CD4-positive, alpha-beta memory T cell (primary cell): ENCODE data around the gene RRP7A. TPM values are rescaled to one million over a fixed set of nuclear protein-coding genes. Genes with fewer than 3 reads are reported as not detected.

Experiments
- CTCF ChIA-PET: fragments of 350-600 bp; sonication (Branson Sonifier 250); formaldehyde crosslinking; loops from one replicate; lab custom pipeline; 2021; ENCODE audit warnings: inconsistent platforms; ENCODE audit not compliant: partially characterized antibody; lab: Charles Lee
- POLR2A ChIA-PET: fragments of 350-600 bp; sonication (Branson Sonifier 250); formaldehyde crosslinking; loops from one replicate; lab custom pipeline; 2021; ENCODE audit not compliant: partially characterized antibody; lab: Charles Lee
- DNase-seq, 5 donors: peaks; one replicate each; pipeline versions ENCODE4 v3.0.0 to v3.0.0-alpha.2; 2020 to 2022; ENCODE audit warnings: mixed read lengths in 1 of 5
- H3K27ac ChIP-seq: one replicate; pipeline ENCODE4 v1.7.0; 2013; ENCODE audit warnings: low read depth, low read length
- H3K27me3 ChIP-seq: 2 replicates; pipeline ENCODE4 v1.7.0; 2013; ENCODE audit warnings: mild to moderate bottlenecking, low read length, moderate library complexity; ENCODE audit not compliant: insufficient read depth
- H3K36me3 ChIP-seq: 2 replicates; pipeline ENCODE4 v1.7.0; 2013; ENCODE audit warnings: mild to moderate bottlenecking, low read length, moderate library complexity; ENCODE audit not compliant: insufficient read depth
- H3K4me1 ChIP-seq: 2 replicates; pipeline ENCODE4 v1.7.0; 2013; ENCODE audit warnings: mild to moderate bottlenecking, low read length, moderate library complexity; ENCODE audit not compliant: insufficient read depth
- H3K4me3 ChIP-seq, 2 donors: one replicate each; pipeline ENCODE4 v1.7.0; 2013; ENCODE audit warnings: low read length in 2 of 2, mild to moderate bottlenecking in 1 of 2
- H3K9me3 ChIP-seq, 2 donors: one replicate each; pipeline ENCODE4 v1.7.0; 2013; ENCODE audit warnings: low read length in 2 of 2, control low read depth in 1 of 2; ENCODE audit not compliant: control insufficient read depth in 1 of 2
- H3K27ac Mint-ChIP-seq, 7 donors: one replicate each; pipeline ENCODE4 v1.8.0; 2020 to 2021; ENCODE audit warnings: mixed read lengths in 7 of 7, mild to moderate bottlenecking in 6 of 7, inconsistent platforms in 3 of 7, moderate library complexity in 3 of 7
- H3K27me3 Mint-ChIP-seq, 2 donors: one replicate each; pipeline ENCODE4 v1.8.0; 2020 to 2021; ENCODE audit warnings: mixed read lengths in 2 of 2
- H3K36me3 Mint-ChIP-seq, 2 donors: one replicate each; pipeline ENCODE4 v1.8.0; 2020 to 2021; ENCODE audit warnings: mixed read lengths in 2 of 2, inconsistent platforms in 1 of 2, mild to moderate bottlenecking in 1 of 2
- H3K4me1 Mint-ChIP-seq, 4 donors: one replicate each; pipeline ENCODE4 v1.8.0; 2020 to 2021; ENCODE audit warnings: mixed read lengths in 4 of 4, mild to moderate bottlenecking in 1 of 4
- H3K4me3 Mint-ChIP-seq, 8 donors: one replicate each; pipeline ENCODE4 v1.8.0; 2020 to 2021; ENCODE audit warnings: mixed read lengths in 8 of 8, mild to moderate bottlenecking in 7 of 8, moderate library complexity in 6 of 8, inconsistent platforms in 3 of 8
- H3K9me3 Mint-ChIP-seq, 8 donors: one replicate each; pipeline ENCODE4 v1.8.0; 2020 to 2021; ENCODE audit warnings: mixed read lengths in 8 of 8, mild to moderate bottlenecking in 5 of 8, inconsistent platforms in 3 of 8, moderate library complexity in 1 of 8
- intact Hi-C: fragments of 100-400 bp; cut with micrococcal nuclease; formaldehyde crosslinking; loops from one replicate; pipeline ENCODE4 v1.15.1; 2023
- polyA plus RNA-seq, 2 donors: library from polyadenylated mRNA; unstranded; fragments of 300-500 nt; fragmentation: Illumina TruSeq; gene quantifications; one replicate each; pipeline ENCODE4 v1.2.3, GENCODE V29; 2021
- total RNA-seq, 2 experiments: library from RNA; stranded (reverse); gene quantifications; one replicate each; pipeline ENCODE4 v1.2.3, GENCODE V29; 2021

Gene RRP7A
- total and polyA plus RNA-seq, 4 experiments from 2014 or later: 56.9 to 104 (median 77.9) TPM

GRCh38 chr22:42475122-42475521 is 44.5 kb downstream of the RRP7A start:
- H3K36me3 ChIP-seq: no peaks in the 10 kb centered on the region
- Mint-ChIP-seq H3K4me1 (peaks cover 7 to 12% (median 7%) of the 10 kb centered on the region in 4 donors), H3K36me3 (no peaks in the 10 kb centered on the region), H3K27me3 (peaks cover 0 to 4% of the 10 kb centered on the region in 2 donors), H3K27ac (no peak overlapping the region), H3K9me3 (no peaks in the 10 kb centered on the region), H3K4me3 (no peak overlapping the region)
- no peaks in the 10 kb centered on the region for H3K9me3 ChIP-seq
- peaks cover 11% of the 10 kb centered on the region for H3K4me1 ChIP-seq
- DNase-seq: no peak
- ChIA-PET CTCF (interaction anchor here (0.7 to 2.2 kb wide), 4 partner anchors 31 to 515 kb away, joined by 3 to 6 read pairs (median 3); no protein-coding TSS in a partner anchor), POLR2A (no interaction called here)
- H3K27ac ChIP-seq: no peak overlapping the region
- H3K27me3 ChIP-seq: no peaks in the 10 kb centered on the region
- intact Hi-C loops: no loop called here
- H3K4me3 ChIP-seq: no peak overlapping the region

DNA sequence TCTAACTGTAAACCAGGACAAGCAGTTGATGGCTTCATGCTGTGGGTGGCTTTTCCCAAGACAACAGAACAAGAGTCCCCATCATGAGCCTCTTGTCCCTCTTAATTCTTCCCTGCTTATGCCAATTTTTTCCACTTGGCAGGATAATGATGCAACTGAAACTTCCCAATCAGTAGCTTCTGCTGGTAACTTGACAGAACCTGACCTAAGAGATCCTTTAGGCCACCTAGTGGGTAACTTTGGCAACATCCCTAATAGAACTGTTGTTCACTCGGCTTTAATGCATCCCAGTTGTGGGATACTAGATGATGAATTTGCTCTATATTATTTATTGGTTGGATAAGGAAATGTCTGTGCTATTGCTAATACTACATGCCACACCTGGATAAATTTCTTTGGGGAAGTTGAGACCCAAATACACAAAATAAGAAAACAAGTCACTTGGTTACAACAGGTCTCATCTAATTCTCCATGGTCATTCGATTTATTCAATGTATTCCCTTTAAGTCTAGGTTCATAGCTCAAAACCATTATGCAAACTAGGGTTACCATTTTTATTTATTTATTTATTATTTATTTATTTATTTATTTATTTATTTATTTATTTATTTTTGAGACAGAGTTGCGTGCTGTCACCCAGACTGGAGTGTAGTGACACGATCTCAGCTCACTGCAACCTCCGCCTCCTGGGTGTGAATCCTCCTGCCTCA is 46.0 kb downstream of the RRP7A start:
- no peaks in the 10 kb centered on the region for H3K27me3 ChIP-seq
- H3K36me3 ChIP-seq: no peaks in the 10 kb centered on the region
- POLR2A ChIA-PET: no interaction called here
- no peak overlapping the region for H3K27ac Mint-ChIP-seq
- H3K4me1 Mint-ChIP-seq: peaks cover 5 to 7% (median 6%) of the 10 kb centered on the region in 4 donors
- CTCF ChIA-PET: interaction anchor here (0.6 to 2.7 kb wide), 11 partner anchors 8 to 513 kb away, joined by 3 to 16 read pairs (median 5); no protein-coding TSS in a partner anchor
- no peak overlapping the region for H3K27ac ChIP-seq
- peaks cover 0 to 4% of the 10 kb centered on the region in 2 donors for H3K27me3 Mint-ChIP-seq
- H3K9me3 Mint-ChIP-seq: no peaks in the 10 kb centered on the region
- peak in 4 of 5 donors; percentile 20 to 40 (median 27) for DNase-seq
- H3K4me3 Mint-ChIP-seq: no peak overlapping the region
- H3K36me3 Mint-ChIP-seq: no peaks in the 10 kb centered on the region
- intact Hi-C loops: loop anchor here (1.0 kb wide), 3 partner anchors 304 to 507 kb away; partner anchors contain the start of gene NDUFA6
- peaks cover 9% of the 10 kb centered on the region for H3K4me1 ChIP-seq
- H3K4me3 ChIP-seq: no peak overlapping the region
- no peaks in the 10 kb centered on the region for H3K9me3 ChIP-seq

DNA sequence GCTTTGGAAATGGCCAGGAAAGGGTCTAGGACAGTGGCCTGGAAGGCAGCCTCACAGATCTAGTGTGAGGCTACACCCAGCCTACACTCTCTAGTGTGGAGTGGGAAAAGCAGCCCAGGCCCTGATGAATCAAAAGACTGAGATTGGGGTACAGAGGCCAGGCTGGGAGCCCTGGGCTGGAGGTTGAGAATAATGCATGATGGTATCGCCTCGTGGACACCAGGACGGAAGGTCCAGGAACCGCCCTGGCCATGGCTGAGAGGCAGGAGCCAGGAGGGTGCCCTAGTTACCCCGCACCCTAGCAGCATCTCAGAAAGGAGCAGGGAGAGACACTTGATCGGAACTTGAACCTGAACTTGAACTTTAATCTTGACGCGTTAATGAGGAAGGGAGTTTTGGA is 46.9 kb downstream of the RRP7A start:
- Histone ChIP-seq H3K4me3 (no peak overlapping the region), H3K36me3 (no peaks in the 10 kb centered on the region), H3K9me3 (no peaks in the 10 kb centered on the region), H3K27me3 (no peaks in the 10 kb centered on the region), H3K27ac (no peak overlapping the region), H3K4me1 (no peaks in the 10 kb centered on the region)
- peaks cover 0 to 1% (median 0%) of the 10 kb centered on the region in 4 donors for H3K4me1 Mint-ChIP-seq
- ChIA-PET POLR2A (no interaction called here), CTCF (interaction anchor here (0.9 to 2.7 kb wide), 7 partner anchors 16 to 506 kb away, joined by 3 to 16 read pairs (median 3); no protein-coding TSS in a partner anchor)
- H3K4me3 Mint-ChIP-seq: no peak overlapping the region
- no peaks in the 10 kb centered on the region for H3K9me3 Mint-ChIP-seq
- no peak for DNase-seq
- H3K27me3 Mint-ChIP-seq: peaks cover 2 to 4% of the 10 kb centered on the region in 2 donors
- H3K36me3 Mint-ChIP-seq: no peaks in the 10 kb centered on the region
- H3K27ac Mint-ChIP-seq: no peak overlapping the region
- intact Hi-C loops: loop anchor here (1.0 kb wide), 3 partner anchors 303 to 506 kb away; partner anchors contain the start of gene NDUFA6

- ChIA-PET POLR2A (no interaction called here), CTCF (interaction anchor here (2.7 kb wide), 1 partner anchor 505 kb away, joined by 16 read pairs; no protein-coding TSS in a partner anchor)
- H3K27me3 ChIP-seq: no peaks in the 10 kb centered on the region
- Mint-ChIP-seq H3K4me3 (no peak overlapping the region), H3K27me3 (peaks cover 2 to 3% of the 10 kb centered on the region in 2 donors), H3K9me3 (no peaks in the 10 kb centered on the region), H3K27ac (no peak overlapping the region), H3K4me1 (peaks cover 0 to 1% (median 0%) of the 10 kb centered on the region in 4 donors), H3K36me3 (no peaks in the 10 kb centered on the region)
- no peak overlapping the region for H3K4me3 ChIP-seq
- no peaks in the 10 kb centered on the region for H3K36me3 ChIP-seq
- intact Hi-C loops: no loop called here
- no peak for DNase-seq
- no peak overlapping the region for H3K27ac ChIP-seq
- H3K4me1 ChIP-seq: no peaks in the 10 kb centered on the region
- no peaks in the 10 kb centered on the region for H3K9me3 ChIP-seq
Measured at GRCh38 chr22:42471441-42471840, 48.2 kb downstream of the RRP7A start.

GRCh38 chr22:42470366-42471082 is 49.1 kb downstream of the RRP7A start:
- peaks cover 0 to 1% (median 0%) of the 10 kb centered on the region in 4 donors for H3K4me1 Mint-ChIP-seq
- Histone ChIP-seq H3K4me3 (no peak overlapping the region), H3K27ac (no peak overlapping the region), H3K36me3 (no peaks in the 10 kb centered on the region), H3K9me3 (no peaks in the 10 kb centered on the region), H3K4me1 (no peaks in the 10 kb centered on the region), H3K27me3 (no peaks in the 10 kb centered on the region)
- no peak overlapping the region for H3K27ac Mint-ChIP-seq
- H3K36me3 Mint-ChIP-seq: no peaks in the 10 kb centered on the region
- no peak overlapping the region for H3K4me3 Mint-ChIP-seq
- ChIA-PET CTCF (interaction anchor here (0.8 to 1.3 kb wide), 3 partner anchors 27 to 660 kb away, joined by 3 to 4 read pairs (median 3); no protein-coding TSS in a partner anchor), POLR2A (no interaction called here)
- H3K9me3 Mint-ChIP-seq: no peaks in the 10 kb centered on the region
- no peak for DNase-seq
- peaks cover 2 to 3% of the 10 kb centered on the region in 2 donors for H3K27me3 Mint-ChIP-seq
- intact Hi-C loops: no loop called here

DNA sequence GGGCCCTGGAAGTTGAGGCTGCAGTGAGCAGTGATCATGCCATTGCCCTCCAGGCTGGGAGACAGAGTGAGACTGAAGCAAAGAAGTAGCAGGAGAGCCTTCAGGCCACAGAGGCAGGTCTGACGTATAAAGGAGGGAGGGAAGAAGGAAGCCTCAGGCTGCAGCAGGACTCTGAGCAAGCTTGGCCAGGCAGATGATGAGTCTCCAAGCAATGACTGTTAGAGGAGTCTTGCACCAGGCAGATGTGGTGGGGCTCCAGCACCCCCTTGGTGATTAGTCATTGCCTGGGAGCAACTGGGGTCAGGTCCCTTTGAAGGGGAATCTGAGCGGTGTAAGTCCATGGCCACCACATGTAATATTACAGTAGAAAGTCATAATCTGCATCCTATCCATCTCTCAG is 50.8 kb downstream of the RRP7A start:
- CTCF ChIA-PET: no interaction called here
- no peaks in the 10 kb centered on the region for H3K36me3 Mint-ChIP-seq
- H3K4me3 Mint-ChIP-seq: no peak overlapping the region
- peaks cover 0 to 1% (median 0%) of the 10 kb centered on the region in 4 donors for H3K4me1 Mint-ChIP-seq
- H3K9me3 ChIP-seq: no peaks in the 10 kb centered on the region
- H3K27ac Mint-ChIP-seq: peak overlapping the region in 1 of 7 donors; percentile 28
- H3K4me1 ChIP-seq: no peaks in the 10 kb centered on the region
- H3K27me3 ChIP-seq: no peaks in the 10 kb centered on the region
- H3K27ac ChIP-seq: no peak overlapping the region
- H3K9me3 Mint-ChIP-seq: no peaks in the 10 kb centered on the region
- H3K4me3 ChIP-seq: no peak overlapping the region
- POLR2A ChIA-PET: no interaction called here
- DNase-seq: no peak
- peaks cover 2 to 6% of the 10 kb centered on the region in 2 donors for H3K27me3 Mint-ChIP-seq
- H3K36me3 ChIP-seq: no peaks in the 10 kb centered on the region
- intact Hi-C loops: no loop called here

GRCh38 chr22:42462016-42462415 is 57.6 kb downstream of the RRP7A start:
- Mint-ChIP-seq H3K4me3 (no peak overlapping the region), H3K9me3 (no peaks in the 10 kb centered on the region), H3K36me3 (no peaks in the 10 kb centered on the region), H3K27ac (no peak overlapping the region), H3K27me3 (peaks cover 19 to 26% of the 10 kb centered on the region in 2 donors), H3K4me1 (peaks cover 0 to 2% (median 0%) of the 10 kb centered on the region in 4 donors)
- DNase-seq: no peak
- Histone ChIP-seq H3K27me3 (peaks cover 4% of the 10 kb centered on the region), H3K36me3 (no peaks in the 10 kb centered on the region), H3K9me3 (no peaks in the 10 kb centered on the region), H3K4me1 (no peaks in the 10 kb centered on the region), H3K4me3 (no peak overlapping the region), H3K27ac (no peak overlapping the region)
- ChIA-PET CTCF (no interaction called here), POLR2A (interaction anchor here (1.2 kb wide), 1 partner anchor 18 kb away, joined by 3 read pairs; no protein-coding TSS in a partner anchor)
- intact Hi-C loops: no loop called here
